HG02759 (cell line): ENCODE results near the gene IRAK1.
A peak's percentile ranks its signal among the peaks of the same experiment; 100 is the strongest.

Experiments used
- ATAC-seq: cut with Tn5 transposase; IDR thresholded peaks from one replicate; pipeline ENCODE4 v1.9.1; 2021; ENCODE audit warnings: mild to moderate bottlenecking, moderate library complexity; ENCODE audit not compliant: unreplicated experiment

IRAK1 gene

DNA sequence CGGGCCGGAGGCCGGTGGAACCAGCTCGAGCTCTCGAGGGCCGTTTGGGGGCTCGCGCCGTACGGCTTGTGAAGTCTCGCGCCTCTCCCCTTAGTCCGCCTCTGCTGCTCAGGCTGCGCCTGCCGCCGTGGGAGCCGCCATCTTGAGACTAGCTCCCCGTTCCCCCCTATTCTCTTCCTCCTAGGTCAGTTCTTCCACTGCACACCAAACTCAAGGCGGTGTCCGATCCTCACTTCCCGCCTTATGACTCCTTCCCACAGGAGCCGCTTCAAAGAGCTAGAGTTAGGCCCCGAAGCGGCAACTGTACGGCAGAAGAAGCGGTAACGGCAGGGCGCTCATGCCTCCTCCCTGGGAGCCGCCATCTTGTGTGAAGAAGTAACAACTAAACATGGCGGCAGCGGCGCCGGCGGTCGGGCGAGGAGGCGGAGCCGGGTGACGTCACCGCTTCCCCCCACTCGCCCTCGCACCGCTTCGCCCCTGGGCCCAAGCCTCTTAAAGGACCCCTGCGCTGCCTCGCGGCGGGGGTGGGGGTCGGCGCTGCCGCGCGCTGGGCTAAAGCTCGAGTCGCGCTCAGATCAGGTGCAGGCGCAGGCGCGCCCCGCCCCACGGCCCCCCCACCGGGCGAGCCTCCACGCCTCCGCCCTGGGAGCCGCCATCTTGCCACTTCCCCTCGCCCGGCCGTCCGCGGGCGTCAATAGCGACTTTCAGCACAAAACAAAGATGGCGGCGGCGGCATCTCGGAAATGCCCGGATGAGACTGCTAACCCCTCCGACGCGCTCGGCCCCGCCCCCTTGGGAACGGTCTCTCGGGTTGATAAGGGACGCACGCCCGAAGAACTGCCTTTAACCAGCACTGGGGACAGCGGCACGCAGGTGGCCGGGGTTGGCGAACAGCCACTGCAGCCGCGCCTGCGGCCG, 48.0 kb downstream of the IRAK1 start, which contains the start of gene HCFC1:
Gene HCFC1 (minus strand): TSS at position 369 of the 918 bp plus-strand sequence. CDS start 978 bp downstream, outside the sequence.
- ATAC-seq, result peak; percentile 47

DNA sequence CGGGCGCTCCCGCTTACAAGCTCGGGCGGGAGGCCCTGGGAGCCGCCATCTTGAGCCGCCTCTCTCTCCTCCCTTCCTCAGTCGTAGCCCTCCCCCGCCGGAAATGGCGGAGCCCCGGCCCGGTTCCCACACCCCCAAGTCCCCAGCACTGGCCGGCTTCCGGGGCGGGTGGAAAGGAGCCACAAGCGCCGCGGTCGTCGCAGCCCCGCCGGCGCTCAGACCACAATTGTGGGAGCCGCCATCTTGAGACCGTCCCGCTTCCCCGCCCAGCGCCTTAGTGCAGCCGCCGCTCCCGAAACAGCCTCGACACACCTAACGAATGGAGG, 48.6 kb downstream of the IRAK1 start:
- ATAC-seq, result peak; percentile 38

DNA sequence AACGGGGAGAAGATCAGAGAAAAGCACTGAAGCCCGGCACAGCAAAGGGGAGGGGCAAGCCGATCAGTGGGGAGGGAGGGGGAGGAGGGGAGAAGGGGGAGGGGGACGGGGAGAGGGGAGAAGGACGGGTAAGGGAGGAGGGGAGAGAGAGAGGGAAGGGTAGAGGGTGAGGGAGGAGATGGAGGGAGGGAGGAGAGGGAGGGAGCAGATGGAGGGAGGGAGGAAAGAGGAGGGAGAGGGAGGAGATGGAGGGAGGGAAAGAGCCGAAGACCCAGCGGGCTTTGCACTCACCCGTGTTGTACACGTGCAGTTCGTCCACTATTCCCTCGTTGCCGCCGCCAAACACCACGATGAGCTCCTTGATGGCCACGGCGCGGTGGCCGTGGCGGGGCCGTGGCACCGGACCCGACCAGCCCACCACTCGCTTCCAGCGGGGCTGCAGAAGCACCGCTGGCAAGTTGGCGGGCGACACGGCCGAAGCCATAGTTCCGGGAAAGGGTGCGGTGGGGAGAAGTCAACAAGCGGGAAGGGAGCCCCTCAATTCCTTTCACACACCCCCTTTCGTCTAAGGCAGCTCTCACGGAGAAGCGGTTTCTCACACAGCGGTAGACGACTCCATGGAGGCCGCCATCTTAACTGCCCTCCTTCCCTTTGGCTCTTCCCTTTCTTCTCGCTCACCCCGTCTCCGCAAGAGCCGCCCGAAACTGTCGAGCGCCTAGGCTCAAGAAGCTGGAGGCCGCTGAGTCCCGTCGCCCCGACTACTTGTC, 49.2 kb downstream of the IRAK1 start:
- ATAC-seq, result no peak

DNA sequence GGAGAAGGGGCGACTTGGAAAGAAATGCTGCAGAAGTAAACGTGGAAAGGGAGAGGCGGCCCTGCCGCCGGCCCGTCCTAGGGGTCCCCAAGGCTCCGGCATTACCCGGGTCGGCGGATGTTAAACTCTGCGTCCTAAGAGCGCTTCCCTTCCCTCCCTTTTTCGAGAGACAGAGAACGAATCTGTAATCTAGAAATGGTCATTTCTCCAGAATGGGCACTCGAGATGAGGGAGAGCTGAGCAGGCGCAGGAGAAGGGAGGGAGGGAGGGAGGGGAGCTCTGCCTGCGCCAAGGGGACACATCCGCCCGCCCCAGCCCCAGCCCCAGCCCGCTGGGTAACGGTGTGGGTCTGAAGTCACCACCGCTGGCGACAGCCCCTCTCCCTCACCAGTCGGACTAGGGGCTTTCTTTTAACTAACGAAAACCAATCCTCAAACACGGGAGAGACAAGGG, 49.8 kb downstream of the IRAK1 start:
- ATAC-seq, result no peak

DNA sequence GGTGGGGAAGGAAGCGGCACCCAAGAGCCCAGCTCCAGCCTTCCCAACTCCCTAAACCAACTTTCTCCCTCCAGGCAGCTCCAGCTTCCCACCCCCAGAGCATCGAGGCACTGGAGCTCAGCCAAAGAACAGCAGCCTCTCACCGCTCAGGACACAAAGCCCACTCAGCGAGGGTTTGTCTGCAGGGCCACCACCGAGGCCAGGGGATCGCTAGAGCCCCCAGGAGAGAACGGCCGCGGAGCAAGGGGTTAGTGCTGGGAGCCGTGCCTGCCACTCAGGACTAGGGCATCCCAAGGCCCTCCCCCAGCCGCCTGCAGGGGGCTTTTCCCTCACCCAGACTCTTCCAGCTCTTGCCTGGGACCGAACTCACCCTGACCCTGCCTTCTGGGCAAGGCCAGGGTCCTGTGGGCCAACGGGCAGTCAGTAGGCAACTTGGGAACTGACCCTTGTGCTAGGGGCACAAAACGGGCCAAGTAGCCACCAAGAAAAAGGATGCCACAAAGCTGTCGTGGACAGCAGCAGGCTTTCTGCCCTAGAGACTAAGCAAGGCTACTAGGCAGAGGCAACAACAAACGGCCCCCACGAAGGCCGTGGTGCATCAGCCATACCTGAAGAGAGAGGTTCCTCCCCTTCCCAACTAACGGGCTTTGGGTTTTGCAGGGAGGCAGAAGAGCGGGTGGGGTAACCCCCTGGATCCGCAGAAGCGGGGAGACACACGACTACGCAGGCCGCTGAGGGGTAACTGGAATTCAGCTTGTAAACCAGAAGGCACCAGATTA, 50.4 kb downstream of the IRAK1 start:
- ATAC-seq, result no peak

DNA sequence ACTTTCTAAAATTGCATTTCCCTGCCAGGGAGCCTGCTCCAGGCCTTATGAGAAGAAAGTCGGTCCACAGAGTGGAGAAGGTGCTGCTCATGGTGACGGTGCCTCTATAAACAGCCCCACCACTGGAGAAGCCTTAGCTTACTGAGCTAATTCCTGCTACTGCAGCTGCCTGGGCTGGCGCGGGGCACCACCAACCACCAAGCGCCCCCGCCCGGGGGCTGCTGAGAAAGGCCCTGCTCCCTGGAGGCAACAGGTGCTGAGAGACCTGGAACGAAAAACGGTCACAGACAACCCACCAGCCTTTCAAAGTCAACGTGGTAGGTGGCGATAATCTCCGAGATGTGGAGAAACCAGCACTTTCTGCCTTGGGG, 51.0 kb downstream of the IRAK1 start:
- no peak for ATAC-seq

DNA sequence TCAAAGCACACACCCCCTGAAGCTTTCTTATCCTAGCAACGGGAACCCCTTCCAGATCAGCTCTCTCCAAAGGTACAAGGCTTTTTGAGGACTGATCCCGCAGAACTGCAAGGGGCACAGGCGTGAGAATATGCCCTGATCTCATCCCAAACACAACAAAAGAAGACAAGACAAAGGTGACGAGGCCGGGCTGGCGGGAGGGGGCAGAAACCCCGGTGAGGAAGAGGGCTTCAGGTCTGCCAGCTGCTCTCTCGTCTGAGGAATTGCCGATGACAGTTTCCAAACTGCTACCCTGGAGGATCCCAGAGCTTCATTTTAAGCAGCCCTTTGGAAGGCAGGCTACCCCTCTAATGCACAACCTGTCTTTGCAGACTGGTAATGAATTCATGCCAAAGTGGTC, 51.4 kb downstream of the IRAK1 start:
- ATAC-seq, result no peak

DNA sequence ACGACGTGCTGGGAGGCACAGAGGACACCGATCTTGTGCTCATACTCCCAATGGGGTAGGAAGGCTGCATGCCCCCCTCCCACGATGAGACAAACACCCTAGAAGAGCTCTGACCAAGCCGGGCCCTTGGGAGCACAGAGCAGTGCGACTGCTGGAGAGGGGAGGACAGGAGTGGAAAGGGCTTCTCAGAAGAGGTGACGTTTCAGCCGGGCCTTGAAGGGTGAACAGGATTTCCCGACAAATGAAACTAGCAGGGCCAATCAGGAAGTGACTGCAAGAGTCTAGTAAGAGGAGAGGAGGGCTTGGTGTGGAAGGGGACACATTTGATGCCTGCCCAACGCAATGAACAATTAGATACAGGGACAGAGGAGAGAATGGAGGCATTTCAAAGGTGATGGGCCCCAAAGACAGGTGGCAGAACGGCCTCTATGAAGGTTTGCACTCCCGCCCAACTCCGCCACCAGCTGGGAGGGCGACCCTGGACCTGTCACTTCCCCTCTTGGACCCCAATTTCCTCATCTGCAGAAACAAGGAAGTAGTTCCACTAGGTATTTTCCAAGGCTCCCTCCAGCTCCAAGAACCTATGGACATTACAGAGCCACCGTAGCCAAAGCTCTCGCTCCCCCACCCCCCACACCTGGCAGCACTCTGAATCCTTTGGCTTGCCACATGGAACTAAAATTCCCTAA, 52.0 kb downstream of the IRAK1 start:
- no peak for ATAC-seq

DNA sequence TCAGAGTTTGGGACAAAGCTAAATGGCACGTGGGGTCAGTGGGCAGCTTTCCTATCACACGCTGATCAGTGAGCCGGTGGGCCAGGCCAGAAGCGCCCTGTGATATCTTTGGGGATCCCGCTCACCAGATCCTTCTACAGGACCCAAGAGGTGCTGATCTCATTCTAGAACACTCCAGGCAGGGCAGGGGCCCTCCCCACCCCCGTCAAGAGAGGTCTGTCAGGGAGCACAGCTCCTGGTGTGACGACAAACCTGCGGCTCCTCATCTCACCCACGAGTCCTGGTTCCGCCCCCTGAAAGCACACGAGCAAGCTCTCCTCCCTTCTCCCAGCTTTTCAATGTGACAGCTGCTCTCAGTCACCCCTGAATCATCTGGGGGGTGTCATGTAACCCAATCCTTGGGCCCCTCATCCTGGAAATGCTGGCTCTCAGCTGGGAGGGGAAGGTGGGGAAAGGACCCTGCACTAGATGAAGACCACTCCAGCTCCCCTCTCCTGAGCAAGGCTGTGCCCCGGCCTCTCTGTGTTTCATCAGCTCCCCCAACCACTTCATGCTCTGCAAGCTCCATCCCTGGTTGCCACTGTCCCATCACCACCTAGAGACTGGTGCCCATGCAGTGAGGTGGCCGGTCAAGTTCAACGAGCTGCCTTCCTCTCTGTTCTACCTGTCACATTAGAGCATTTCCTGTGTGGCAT, 52.7 kb downstream of the IRAK1 start:
- ATAC-seq, result no peak

DNA sequence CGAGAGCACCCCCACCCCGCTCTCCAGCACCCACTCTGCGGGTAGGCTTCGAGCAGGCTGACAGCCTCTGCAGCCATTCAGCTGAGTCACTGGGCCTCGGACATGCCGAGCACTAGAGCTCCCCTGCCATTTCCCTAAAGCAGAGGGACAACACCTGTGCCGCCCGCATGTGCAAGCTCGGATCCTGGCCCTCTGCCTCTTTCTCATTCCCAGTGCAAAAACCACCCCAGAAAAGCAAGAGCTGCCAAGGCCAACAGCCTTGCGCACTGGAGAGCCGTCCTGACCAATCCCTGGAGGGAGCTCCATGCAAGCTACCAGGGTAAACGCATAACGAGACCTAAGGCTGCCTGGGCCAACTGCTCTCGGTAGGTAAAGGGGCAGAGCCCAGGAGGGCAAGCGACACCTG, 53.4 kb downstream of the IRAK1 start:
- ATAC-seq, result no peak

DNA sequence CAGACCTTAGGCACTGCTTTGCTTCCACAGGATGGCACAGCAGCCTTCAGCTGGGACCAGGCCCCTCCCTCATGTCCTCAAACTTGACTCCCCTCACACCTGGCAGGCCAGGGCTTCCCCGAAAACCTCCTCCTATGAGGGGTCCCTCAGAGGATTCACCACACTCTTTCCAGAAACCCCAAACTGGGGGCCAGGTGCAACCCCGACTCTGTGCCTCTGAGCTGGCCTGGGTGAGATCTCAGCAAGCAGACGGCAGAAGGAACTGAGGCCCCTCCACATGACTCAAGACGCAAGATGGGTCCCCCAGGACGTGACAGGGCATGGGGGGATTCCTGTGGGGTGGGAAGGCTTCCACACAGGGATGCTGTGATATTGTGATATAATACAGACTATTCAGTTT, 54.3 kb downstream of the IRAK1 start:
- ATAC-seq, result no peak

DNA sequence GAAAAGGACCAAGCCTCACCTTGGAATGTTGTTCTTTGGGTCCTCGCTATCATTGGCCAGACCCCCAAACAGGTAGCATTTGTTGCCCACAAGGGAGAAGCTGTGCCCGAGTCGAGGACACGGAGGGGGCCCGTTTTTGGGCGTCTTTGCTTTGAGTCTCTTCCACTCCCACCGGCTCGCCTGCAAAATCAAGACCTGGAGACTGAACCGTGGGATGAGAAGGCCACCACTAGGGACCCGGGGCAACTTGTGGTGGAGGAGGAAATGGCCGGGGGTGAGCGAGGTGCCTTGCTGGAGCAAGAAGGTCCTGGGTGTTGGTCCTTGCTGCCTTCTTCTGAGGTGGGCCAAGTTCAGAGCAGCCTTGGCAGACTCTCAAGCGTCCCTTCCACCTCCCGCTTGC, 55.6 kb downstream of the IRAK1 start:
- ATAC-seq, result no peak

DNA sequence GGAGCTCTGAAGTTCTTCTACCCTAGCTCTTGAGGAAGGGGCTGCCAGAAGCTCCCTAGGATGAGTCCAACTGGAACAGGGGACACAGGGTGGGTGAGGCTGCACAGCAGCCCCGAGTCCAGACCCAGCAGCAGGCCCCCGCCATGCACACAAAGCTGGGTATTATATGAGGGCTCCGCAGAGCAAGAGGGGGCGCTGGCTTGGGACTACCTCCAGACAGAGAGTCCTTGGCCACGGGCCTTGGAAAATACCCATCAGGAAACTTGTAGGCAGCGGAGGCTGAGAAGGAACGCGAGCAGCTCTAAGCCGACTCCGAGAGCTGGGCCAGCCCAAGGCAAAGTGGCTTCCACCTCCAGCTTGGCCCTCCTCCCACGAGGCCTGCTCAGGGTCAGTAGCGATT, 56.2 kb downstream of the IRAK1 start:
- no peak for ATAC-seq

DNA sequence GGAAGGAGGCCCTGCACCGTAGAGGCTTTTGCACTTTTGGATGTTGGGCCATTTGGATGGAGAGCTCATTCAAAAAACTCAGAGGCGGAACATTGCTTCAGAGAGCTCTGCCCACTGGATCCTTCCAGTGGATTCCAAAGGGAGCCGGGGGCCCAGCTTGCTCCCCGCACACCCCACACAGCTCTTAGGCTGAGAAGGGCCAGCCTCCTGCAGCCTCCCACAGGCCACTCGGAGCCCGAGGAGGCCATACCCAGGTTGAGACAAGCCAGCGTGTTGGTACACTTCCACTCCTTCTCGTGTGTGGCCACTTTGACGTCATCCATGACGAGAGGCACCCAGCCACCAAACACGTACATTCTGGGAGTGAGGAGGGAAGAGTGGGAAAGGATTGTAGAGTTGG, 58.4 kb downstream of the IRAK1 start:
- no peak for ATAC-seq

DNA sequence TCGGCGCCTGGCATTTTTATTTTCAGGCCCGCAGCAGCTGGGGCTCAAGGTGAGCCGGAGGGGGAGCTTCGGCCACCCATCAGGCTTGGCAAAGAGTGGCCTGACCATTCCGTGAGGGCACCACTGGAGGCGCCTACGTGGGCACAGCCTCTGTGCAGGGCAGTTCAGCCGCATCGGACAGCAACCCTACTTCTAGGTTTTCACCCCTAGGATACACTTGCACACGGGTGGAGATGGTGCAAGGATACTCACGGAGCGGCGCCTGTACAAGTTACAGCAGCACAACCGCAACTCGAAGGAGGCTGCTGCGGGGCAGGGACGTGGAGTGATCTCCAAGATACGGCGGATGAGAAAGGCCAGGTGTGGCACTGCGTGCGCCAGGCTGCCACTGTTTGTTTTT, 58.9 kb downstream of the IRAK1 start:
- no peak for ATAC-seq
